Ovary (tissue), 9 donors: ENCODE results near the gene FCGR2B. TPM values are rescaled to one million over a fixed set of nuclear protein-coding genes. Genes with fewer than 3 reads are reported as not detected.
"Not testable (repeated sequence)": the region's sequence is repeated elsewhere in the genome, so short reads cannot be mapped to it uniquely, and the experiment has no call there.

Source experiments
- DNase-seq, 5 donors: peaks; one replicate each; pipeline ENCODE4 v3.0.0-alpha.2; 2019 to 2020
- H3K27ac ChIP-seq, 2 donors: fragments of 200-600 bp; one replicate each; pipeline versions ENCODE4 v1.5.1 to v1.8.0; 2019 to 2022
- H3K27me3 ChIP-seq: fragments of 200-600 bp; one replicate; pipeline ENCODE4 v1.8.0; 2022
- H3K36me3 ChIP-seq: fragments of 200-600 bp; sonication (generic); one replicate; pipeline ENCODE4 v1.5.1; 2019
- H3K4me1 ChIP-seq: one replicate; pipeline ENCODE4 v1.8.1; 2013; ENCODE audit warnings: mild to moderate bottlenecking, moderate library complexity; ENCODE audit not compliant: insufficient read depth
- H3K4me3 ChIP-seq: fragments of 200-600 bp; sonication (generic); one replicate; pipeline ENCODE4 v1.5.1; 2017
- H3K9me3 ChIP-seq, 2 donors: fragments of 200-600 bp in 1 of 2; sonication (generic) in 1 of 2; one replicate each; pipeline versions ENCODE4 v1.5.1 to v1.8.1; 2013 to 2019; ENCODE audit warnings: mild to moderate bottlenecking in 1 of 2, moderate library complexity in 1 of 2
- CTCF ChIP-seq, 3 donors: fragments of 450-650 bp in 2 of 3; fragments of 200-600 bp in 1 of 3; IDR thresholded peaks; one replicate each; pipeline versions ENCODE4 v1.5.1 to v1.8.0; 2016 to 2022; ENCODE audit warnings: antibody characterized with exemption in 3 of 3, mild to moderate bottlenecking in 1 of 3
- WGBS, 3 donors: extraction: QIAGEN DNeasy Blood & Tissue Kit in 1 of 3; methylation state at CpG; one replicate each; pipeline versions ENCODE4 v1.1.5 to v1.1.7; 2013 to 2017; 5-methylcytosine and 5-hydroxymethylcytosine counted together
- intact Hi-C, 4 donors: fragments of 100-400 bp; cut with DNase I; formaldehyde crosslinking; loops; one replicate each; pipeline versions ENCODE4 v1.11.0 to v1.15.1; 2022 to 2023
- polyA plus RNA-seq, 2 donors: library from polyadenylated mRNA; stranded (reverse); fragments of 200-250 nt in 1 of 2; fragments of 350-450 nt in 1 of 2; fragmentation: Illumina TruSeq in 1 of 2; extraction: RNeasy Lipid Tissue Mini Kit (QIAGEN cat#74804) in 1 of 2; gene quantifications; one replicate each; pipeline ENCODE4 v1.2.3, GENCODE V29; 2013 to 2014
- total RNA-seq, 7 donors: library from RNA; depleted of rRNA in 2 of 7; stranded (reverse); fragments of >200 nt in 2 of 7; fragmentation: NEBNext Ultra II Directional in 3 of 7; extraction: Animal tissue kit (Norgen Biotek cat#: 25700) in 3 of 7; gene quantifications; one replicate each; pipeline versions ENCODE4 v1.1.0 to v1.2.4, GENCODE V29; 2016 to 2023
- donor health status: DM: no; HTN: no; CAD: no; lungs with moderate emphysema.
- donor health status: DM: no; HTN: no; CAD: no.
- donor health status: Bipolar disorder and iron deficiency.
- donor health status: DM: yes; HTN: yes; CAD: no.
- donor health status: DM: no; HTN: no; CAD: no.
- donor health status: DM: yes; HTN: yes; CAD: no.

The FCGR2B gene
- total and polyA plus RNA-seq, 9 donors, result 0.89 to 31.7 (median 4.2) TPM

GRCh38 chr1:161647507-161648360 lies 15.2 kb upstream of the FCGR2B start:
- 27 to 44% (median 31%) methylated on average over 11 to 12 of the region's 13 CpGs for WGBS, 3 donors
- DNase-seq, H3K9me3 ChIP-seq, H3K4me3 ChIP-seq, H3K36me3 ChIP-seq, H3K27ac ChIP-seq, H3K27me3 ChIP-seq, intact Hi-C loops, H3K4me1 ChIP-seq: not testable (repeated sequence)
- peak in 1 of 3 donors; percentile 16 for TF ChIP-seq CTCF (IDR thresholded peaks at IDR 0.05)

- H3K4me3 ChIP-seq, H3K27ac ChIP-seq, intact Hi-C loops, H3K36me3 ChIP-seq, DNase-seq, H3K9me3 ChIP-seq, H3K27me3 ChIP-seq, H3K4me1 ChIP-seq: not testable (repeated sequence)
- 53 to 66% (median 65%) methylated on average over 2 of the region's 7 CpGs for WGBS, 3 donors
These were observed 9.4 kb upstream of the FCGR2B start for GRCh38 chr1:161653541-161653940.

GRCh38 chr1:161653971-161654370 lies 9.0 kb upstream of the FCGR2B start:
- DNase-seq, H3K9me3 ChIP-seq, H3K27me3 ChIP-seq, intact Hi-C loops, H3K36me3 ChIP-seq, H3K4me1 ChIP-seq, H3K4me3 ChIP-seq, H3K27ac ChIP-seq: not testable (repeated sequence)
- 38 to 63% (median 63%) methylated on average over 4 to 6 of the region's 6 CpGs for WGBS, 3 donors

GRCh38 chr1:161658524-161658923 lies 4.4 kb upstream of the FCGR2B start:
- H3K4me1 ChIP-seq, H3K27me3 ChIP-seq, H3K36me3 ChIP-seq, DNase-seq, H3K9me3 ChIP-seq, intact Hi-C loops, H3K27ac ChIP-seq, H3K4me3 ChIP-seq: not testable (repeated sequence)

- WGBS, 3 donors, result 56 to 67% (median 60%) methylated on average over 2 to 3 of the region's 9 CpGs
- H3K27me3 ChIP-seq, H3K36me3 ChIP-seq, H3K4me1 ChIP-seq, DNase-seq, intact Hi-C loops, H3K9me3 ChIP-seq, H3K4me3 ChIP-seq, H3K27ac ChIP-seq: not testable (repeated sequence)
These were observed 1.2 kb upstream of the FCGR2B start for GRCh38 chr1:161661660-161662311.

- DNase-seq, H3K27me3 ChIP-seq, H3K27ac ChIP-seq, intact Hi-C loops, H3K4me3 ChIP-seq, H3K9me3 ChIP-seq, H3K4me1 ChIP-seq, H3K36me3 ChIP-seq: not testable (repeated sequence)
- WGBS, 3 donors, result no CpG with 5 or more reads among the region's 1 CpG
These were observed 626 bp downstream of the FCGR2B start for GRCh38 chr1:161663569-161663968.

GRCh38 chr1:161664689-161665088 lies 1.7 kb downstream of the FCGR2B start:
- H3K27ac ChIP-seq, intact Hi-C loops, H3K4me3 ChIP-seq, DNase-seq, H3K27me3 ChIP-seq, H3K36me3 ChIP-seq, H3K4me1 ChIP-seq, H3K9me3 ChIP-seq: not testable (repeated sequence)
- WGBS, 3 donors, result no CpG with 5 or more reads among the region's 4 CpGs

GRCh38 chr1:161671045-161672020 lies 8.4 kb downstream of the FCGR2B start:
- H3K4me1 ChIP-seq, H3K27me3 ChIP-seq, H3K36me3 ChIP-seq, H3K9me3 ChIP-seq, H3K4me3 ChIP-seq, intact Hi-C loops: not testable (repeated sequence)
- DNase-seq, result peak in 3 of 5 donors; percentile 33 to 51 (median 47)
- peak overlapping the region in 1 of 2 donors; percentile 38 for H3K27ac ChIP-seq
- WGBS, 3 donors, result 32 to 46% (median 39%) methylated on average over 11 of the region's 15 CpGs

GRCh38 chr1:161673437-161673836 lies 10.5 kb downstream of the FCGR2B start:
- H3K9me3 ChIP-seq, H3K27me3 ChIP-seq, H3K4me1 ChIP-seq, DNase-seq, H3K4me3 ChIP-seq, H3K36me3 ChIP-seq, intact Hi-C loops, H3K27ac ChIP-seq: not testable (repeated sequence)
- WGBS, 3 donors, result 82 to 92% (median 91%) methylated on average over 4 to 7 of the region's 7 CpGs

GRCh38 chr1:161674447-161674846 lies 11.5 kb downstream of the FCGR2B start:
- intact Hi-C loops, H3K4me1 ChIP-seq, H3K27me3 ChIP-seq, H3K27ac ChIP-seq, H3K9me3 ChIP-seq, H3K4me3 ChIP-seq, H3K36me3 ChIP-seq, DNase-seq: not testable (repeated sequence)
- 39 to 56% (median 54%) methylated on average over 2 to 3 of the region's 3 CpGs for WGBS, 3 donors
